Sigmoid colon (tissue), 7 donors: ENCODE data around the gene MACF1. TPM values are rescaled to one million over a fixed set of nuclear protein-coding genes. Genes with fewer than 3 reads are reported as not detected.
"Not testable (repeated sequence)": the region's sequence is repeated elsewhere in the genome, so short reads cannot be mapped to it uniquely, and the experiment has no call there.

Experiments
- DNase-seq: peaks from one replicate; pipeline ENCODE4 v3.0.0-alpha.2; 2019
- H3K27ac ChIP-seq, 4 donors: fragments of 200-600 bp; sonication (generic); one replicate each; pipeline ENCODE4 v1.5.1; 2016 to 2019; ENCODE audit warnings: mild to moderate bottlenecking in 1 of 4
- H3K27me3 ChIP-seq, 3 donors: fragments of 200-600 bp; sonication (generic); one replicate each; pipeline ENCODE4 v1.5.1; 2019; ENCODE audit warnings: mild to moderate bottlenecking in 1 of 3
- H3K36me3 ChIP-seq, 4 donors: fragments of 200-600 bp; sonication (generic); one replicate each; pipeline ENCODE4 v1.5.1; 2016 to 2019
- H3K4me1 ChIP-seq, 4 donors: fragments of 200-600 bp; sonication (generic); one replicate each; pipeline ENCODE4 v1.5.1; 2017 to 2019
- H3K4me3 ChIP-seq, 4 donors: fragments of 200-600 bp; sonication (generic); one replicate each; pipeline ENCODE4 v1.5.1; 2017 to 2019; ENCODE audit warnings: mild to moderate bottlenecking in 2 of 4, moderate library complexity in 1 of 4
- H3K9me3 ChIP-seq, 4 donors: fragments of 200-600 bp in 3 of 4; sonication (generic) in 3 of 4; one replicate each; pipeline versions ENCODE4 v1.5.1 to v1.6.1; 2013 to 2019
- CTCF ChIP-seq, 4 experiments: fragments of 450-650 bp in 3 of 4; fragments of 200-600 bp in 1 of 4; IDR thresholded peaks; one replicate each; pipeline ENCODE4 v1.5.1; 2016 to 2019; ENCODE audit warnings: antibody characterized with exemption in 4 of 4, mild to moderate bottlenecking in 3 of 4, moderate library complexity in 2 of 4
- EP300 ChIP-seq, 4 donors: sonication (generic); formaldehyde crosslinking; IDR thresholded peaks; one replicate each; pipeline ENCODE4 v1.6.1; 2017; ENCODE audit warnings: antibody characterized with exemption in 4 of 4
- POLR2A ChIP-seq, 2 donors: fragments of 450-650 bp; IDR thresholded peaks; one replicate each; pipeline ENCODE4 v1.6.1; 2016; ENCODE audit warnings: antibody characterized with exemption in 2 of 2, mild to moderate bottlenecking in 2 of 2, moderate library complexity in 2 of 2
- POLR2AphosphoS5 ChIP-seq, 4 donors: sonication (generic); formaldehyde crosslinking; IDR thresholded peaks; one replicate each; pipeline ENCODE4 v1.6.1; 2017; ENCODE audit warnings: antibody characterized with exemption in 4 of 4
- WGBS, 2 donors: extraction: QIAGEN DNeasy Blood & Tissue Kit; methylation state at CpG; one replicate each; pipeline ENCODE4 v1.1.7; 2013; 5-methylcytosine and 5-hydroxymethylcytosine counted together
- intact Hi-C: fragments of 100-400 bp; cut with DNase I; formaldehyde crosslinking; loops from one replicate; pipeline ENCODE4 v1.15.1; 2023
- polyA plus RNA-seq, 3 donors: library from polyadenylated mRNA; stranded (reverse); fragments of 200-250 nt; gene quantifications; one replicate each; pipeline ENCODE4 v1.2.3, GENCODE V29; 2013
- total RNA-seq, 4 donors: library from RNA; depleted of rRNA; stranded (reverse); fragments of >200 nt; gene quantifications; one replicate each; pipeline ENCODE4 v1.1.0, GENCODE V29; 2016
- donor health status: healthy with polysubstance abuse.
- donor health status: Bipolar disorder and iron deficiency.
- donor health status: healthy.

The MACF1 gene
- total and polyA plus RNA-seq, 7 donors, result 16.0 to 657 (median 292) TPM

- no peak for TF ChIP-seq POLR2A (IDR thresholded peaks at IDR 0.05)
- no peak for TF ChIP-seq POLR2AphosphoS5 (IDR thresholded peaks at IDR 0.05)
- TF ChIP-seq EP300 (IDR thresholded peaks at IDR 0.05), result no peak
- TF ChIP-seq CTCF (IDR thresholded peaks at IDR 0.05), result no peak
- Histone ChIP-seq H3K4me1 (no peaks in the 10 kb centered on the region), H3K36me3 (peaks cover 44 to 100% (median 78%) of the 10 kb centered on the region in 4 donors), H3K27ac (no peak overlapping the region), H3K9me3 (no peaks in the 10 kb centered on the region), H3K27me3 (no peaks in the 10 kb centered on the region), H3K4me3 (no peak overlapping the region)
- intact Hi-C loops, result no loop called here
- no peak for DNase-seq
These were observed 237.3 kb downstream of the MACF1 start for GRCh38 chr1:39441797-39442196.

- intact Hi-C loops, result no loop called here
- no peaks in the 10 kb centered on the region for H3K9me3 ChIP-seq
- H3K27ac ChIP-seq, result no peak overlapping the region
- TF ChIP-seq POLR2A (IDR thresholded peaks at IDR 0.05) (no peak), EP300 (IDR thresholded peaks at IDR 0.05) (no peak), CTCF (IDR thresholded peaks at IDR 0.05) (no peak), POLR2AphosphoS5 (IDR thresholded peaks at IDR 0.05) (no peak)
- no peak overlapping the region for H3K4me3 ChIP-seq
- no peak for DNase-seq
- H3K4me1 ChIP-seq, result peaks cover 0 to 3% (median 1%) of the 10 kb centered on the region in 4 donors
- peaks cover 43 to 100% (median 86%) of the 10 kb centered on the region in 4 donors for H3K36me3 ChIP-seq
- 98 to 99% methylated on average over 2 of the region's 2 CpGs for WGBS, 2 donors
- H3K27me3 ChIP-seq, result no peaks in the 10 kb centered on the region
These were observed 241.1 kb downstream of the MACF1 start for GRCh38 chr1:39445573-39445972.

- H3K4me3 ChIP-seq, result no peak overlapping the region
- TF ChIP-seq POLR2AphosphoS5 (IDR thresholded peaks at IDR 0.05), result no peak
- no peak for TF ChIP-seq POLR2A (IDR thresholded peaks at IDR 0.05)
- no peak for TF ChIP-seq CTCF (IDR thresholded peaks at IDR 0.05)
- TF ChIP-seq EP300 (IDR thresholded peaks at IDR 0.05), result no peak
- no peak for DNase-seq
- 88 to 91% methylated on average over 5 of the region's 5 CpGs for WGBS, 2 donors
- intact Hi-C loops, result no loop called here
- peaks cover 0 to 3% (median 1%) of the 10 kb centered on the region in 4 donors for H3K4me1 ChIP-seq
- H3K27ac ChIP-seq, result no peak overlapping the region
- H3K9me3 ChIP-seq, result no peaks in the 10 kb centered on the region
- H3K36me3 ChIP-seq, result peaks cover 46 to 100% (median 85%) of the 10 kb centered on the region in 4 donors
- H3K27me3 ChIP-seq, result no peaks in the 10 kb centered on the region
These were observed 242.6 kb downstream of the MACF1 start for GRCh38 chr1:39446986-39447567.

GRCh38 chr1:39450041-39450440, 245.5 kb downstream of the MACF1 start:
- H3K27ac ChIP-seq, DNase-seq: not testable (repeated sequence)
- H3K36me3 ChIP-seq, result peaks cover 52 to 100% (median 86%) of the 10 kb centered on the region in 4 donors

GRCh38 chr1:39450956-39451606, 246.6 kb downstream of the MACF1 start:
- peaks cover 0 to 8% (median 1%) of the 10 kb centered on the region in 4 donors for H3K4me1 ChIP-seq
- H3K27me3 ChIP-seq, result no peaks in the 10 kb centered on the region
- no peak for DNase-seq
- peak overlapping the region in 1 of 4 donors; percentile 43 for H3K27ac ChIP-seq
- intact Hi-C loops, result no loop called here
- no peaks in the 10 kb centered on the region for H3K9me3 ChIP-seq
- TF ChIP-seq POLR2A (IDR thresholded peaks at IDR 0.05) (no peak), POLR2AphosphoS5 (IDR thresholded peaks at IDR 0.05) (no peak), CTCF (IDR thresholded peaks at IDR 0.05) (no peak), EP300 (IDR thresholded peaks at IDR 0.05) (no peak)
- peaks cover 59 to 100% (median 88%) of the 10 kb centered on the region in 4 donors for H3K36me3 ChIP-seq
- WGBS, 2 donors, result 61 to 83% methylated on average over 10 of the region's 10 CpGs
- H3K4me3 ChIP-seq, result no peak overlapping the region

More at GRCh38 chr1:39450041-39450440, 245.5 kb downstream of the MACF1 start:
- H3K27me3 ChIP-seq, intact Hi-C loops, H3K4me1 ChIP-seq, H3K9me3 ChIP-seq, H3K4me3 ChIP-seq: not testable (repeated sequence)
- 73 to 93% methylated on average over 4 of the region's 4 CpGs for WGBS, 2 donors
